ENCODE measurements around the gene CBLC.
"Not testable (repeated sequence)": the region's sequence is repeated elsewhere in the genome, so short reads cannot be mapped to it uniquely, and the experiment has no call there.

CBLC gene

DNA sequence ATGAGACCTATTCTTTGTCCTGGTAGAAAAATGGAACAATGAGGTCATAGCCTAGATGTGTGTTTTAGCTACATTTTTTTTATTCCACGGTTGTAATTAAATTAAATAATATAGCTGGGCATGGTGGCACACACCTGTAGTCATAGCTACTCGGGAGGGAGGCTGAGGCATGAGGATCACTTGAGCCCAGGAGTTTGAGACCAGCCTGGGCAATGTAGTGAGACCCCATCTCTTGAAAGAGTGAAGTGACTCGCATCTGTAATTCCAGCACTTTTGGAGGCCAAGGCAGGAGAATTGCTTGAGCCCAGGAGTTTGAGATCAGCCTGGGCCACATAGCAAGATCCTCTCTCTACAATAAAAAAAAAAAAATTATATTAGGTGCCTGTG, 11.7 kb upstream of the CBLC start:
- no peak for DNase-seq

DNA sequence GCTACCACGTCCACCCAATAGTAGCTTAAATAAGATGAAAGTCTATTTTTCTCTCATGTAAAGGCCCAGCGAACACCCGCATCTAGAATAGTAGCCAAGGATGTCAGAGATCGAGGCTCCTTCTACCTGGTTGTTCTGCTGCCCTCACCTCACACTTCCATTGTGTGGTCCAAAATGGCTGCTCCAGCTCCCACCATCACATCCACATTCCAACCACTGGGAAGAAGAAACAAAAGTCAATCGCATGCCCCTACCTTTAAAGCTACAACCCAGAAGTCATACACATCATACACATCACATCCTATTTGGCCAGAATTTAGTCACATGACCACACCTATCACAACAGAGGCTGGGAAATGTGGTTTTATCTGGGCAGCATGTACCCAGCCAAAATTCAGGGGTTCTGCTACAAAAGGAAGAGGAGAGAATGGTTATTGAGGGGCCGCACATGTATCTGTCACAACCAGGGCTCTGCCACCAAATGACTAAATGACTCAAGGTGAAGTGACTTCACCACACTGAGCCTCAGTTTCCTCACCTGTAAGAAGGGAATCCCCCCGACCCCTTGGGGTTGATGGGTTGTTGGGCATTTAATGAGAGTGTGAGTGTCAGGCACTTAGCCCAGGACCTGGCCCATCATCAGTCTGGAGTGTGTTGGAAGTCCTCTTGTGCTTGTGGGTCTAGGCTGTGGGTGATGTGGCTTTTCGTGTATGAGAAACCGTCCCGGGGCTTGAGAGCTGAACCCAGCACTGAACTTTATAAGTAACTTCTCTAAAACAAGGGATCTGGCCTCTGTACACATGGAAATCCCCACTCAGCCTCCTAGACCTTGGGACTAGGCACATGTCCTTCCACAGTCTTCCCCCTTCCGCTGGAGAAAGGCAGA, 10.2 kb upstream of the CBLC start:
- DNase-seq = no peak

DNA sequence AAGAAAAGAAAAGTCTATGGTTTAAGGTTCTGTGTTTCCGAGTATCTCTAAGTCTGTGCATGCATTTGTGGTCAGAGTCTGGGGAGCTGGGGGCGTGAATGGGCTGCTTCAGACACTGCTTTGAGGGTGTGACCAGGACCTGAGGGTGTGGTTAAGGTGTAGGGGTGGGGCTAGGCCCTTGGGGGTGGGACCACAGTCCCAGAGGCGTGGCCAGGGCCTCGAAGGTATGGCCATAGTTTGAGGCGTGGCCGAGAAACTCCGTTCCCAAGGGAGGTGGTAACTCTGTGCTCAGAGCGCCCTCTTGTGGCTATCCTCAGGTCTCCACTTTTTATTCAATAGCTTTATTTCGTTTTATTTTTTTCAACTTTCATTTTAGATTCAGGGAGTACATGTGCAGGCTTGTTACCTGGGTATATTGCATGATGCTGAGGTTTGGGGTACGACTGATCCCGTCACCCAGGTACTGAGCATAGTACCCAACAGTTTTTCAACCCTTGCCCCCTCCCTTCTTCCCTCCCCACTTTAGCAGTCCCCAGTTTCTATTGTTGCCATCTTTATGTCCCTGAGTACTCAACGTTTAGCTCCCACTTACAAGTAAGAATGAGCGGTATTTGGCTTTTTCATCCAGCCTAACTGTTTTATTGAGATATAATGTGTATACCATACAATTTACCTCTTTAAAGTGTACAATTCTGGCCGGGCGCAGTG, 7.0 kb upstream of the CBLC start:
- peak; percentile 96 to 98 for DNase-seq

DNA sequence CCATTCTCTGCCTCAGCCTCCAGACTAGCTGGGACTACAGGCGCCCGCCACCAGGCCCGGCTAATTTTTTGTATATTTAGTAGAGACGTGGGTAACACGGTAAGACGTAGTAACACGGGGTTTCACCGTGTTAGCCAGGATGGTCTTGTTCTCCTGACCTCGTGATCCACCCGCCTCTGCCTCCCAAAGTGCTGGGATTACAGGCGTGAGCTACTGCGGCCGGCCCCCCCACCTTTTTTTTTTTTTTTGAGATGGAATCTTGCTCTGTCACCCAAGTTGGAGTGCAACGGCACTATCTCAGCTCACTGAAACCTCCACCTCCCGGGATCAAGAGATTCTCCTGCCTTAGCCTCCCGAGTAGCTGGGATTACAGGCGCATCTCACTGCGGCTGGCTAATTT, 5.5 kb upstream of the CBLC start:
- not testable (repeated sequence) for DNase-seq

DNA sequence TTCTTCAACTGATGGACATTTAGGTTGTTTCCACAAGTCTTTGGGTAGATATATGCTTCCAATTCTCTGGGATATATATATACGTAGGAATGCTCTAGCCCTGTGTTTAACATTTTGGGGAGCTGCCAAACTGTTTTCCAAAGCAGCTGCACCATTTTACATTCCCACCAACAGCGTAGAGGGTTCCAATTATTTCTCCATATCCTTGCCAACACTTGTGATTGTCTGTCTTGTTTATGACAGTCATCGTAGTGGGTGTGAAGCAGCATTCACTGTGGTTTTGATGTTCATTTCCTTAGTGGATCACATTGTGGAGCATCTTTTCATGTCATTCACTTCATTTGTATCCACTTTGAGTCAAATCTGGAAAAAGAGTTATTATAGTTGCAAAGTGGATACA, 4.7 kb upstream of the CBLC start:
- no peak for DNase-seq

DNA sequence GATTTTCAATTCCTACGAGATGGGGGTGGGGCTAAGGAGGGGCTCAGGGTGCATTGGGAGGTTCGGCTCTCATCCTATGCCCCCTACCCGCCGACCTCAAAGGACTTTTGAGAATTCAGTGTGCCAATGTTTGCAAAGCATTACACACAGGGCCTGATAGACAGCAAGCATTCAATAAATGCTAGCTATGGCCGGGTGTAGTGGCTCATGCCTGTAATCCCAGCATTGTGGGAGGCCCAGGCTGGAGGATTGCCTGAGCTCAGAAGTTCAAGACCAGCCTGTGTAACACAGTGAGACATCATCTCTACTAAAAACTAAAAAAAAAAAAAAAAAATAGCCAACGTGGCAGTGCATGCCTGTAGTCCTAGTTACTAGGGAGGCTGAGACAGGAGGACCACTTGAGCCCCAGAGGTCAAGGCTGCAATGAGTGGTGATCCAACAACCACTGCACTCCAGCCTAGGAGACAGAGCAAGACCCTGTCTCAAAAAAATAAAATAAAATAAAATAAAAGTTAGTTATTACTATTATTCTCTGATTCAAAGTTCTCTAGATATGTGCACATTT, 1.9 kb upstream of the CBLC start:
- DNase-seq = no peak

DNA sequence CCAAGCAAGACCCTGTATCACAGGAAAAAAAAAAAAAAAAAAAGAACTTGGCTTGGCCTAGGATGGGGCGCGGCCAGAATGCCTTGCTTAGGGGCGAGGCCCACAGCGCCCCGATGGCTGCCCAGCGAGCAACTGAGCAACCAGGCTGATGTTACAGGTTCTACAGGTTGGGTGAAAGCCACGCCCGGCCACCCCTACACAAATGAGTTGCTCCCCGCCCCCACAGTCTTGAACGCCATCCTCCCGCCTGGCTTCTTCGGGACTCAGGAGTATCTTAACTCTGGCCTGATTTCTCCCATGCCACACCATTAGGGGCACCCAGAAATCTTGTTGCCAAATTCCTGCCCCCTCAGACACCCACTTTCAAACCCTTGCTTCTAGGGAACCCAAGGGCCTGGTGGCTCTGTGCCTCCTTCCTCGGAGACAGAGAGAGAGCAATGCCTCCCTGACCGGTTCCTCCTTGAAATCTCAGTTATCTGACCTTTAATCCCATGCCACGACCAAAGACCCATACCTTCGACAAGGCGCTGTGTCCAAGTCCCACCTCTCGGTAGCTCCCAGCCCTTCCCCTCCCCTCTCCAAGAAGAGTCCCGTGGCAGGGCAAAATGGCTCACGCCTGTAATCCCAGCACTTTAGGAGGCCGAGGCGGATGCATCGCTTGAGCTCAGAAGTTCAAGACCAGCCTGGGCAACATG, 1.1 kb upstream of the CBLC start:
- DNase-seq = no peak

DNA sequence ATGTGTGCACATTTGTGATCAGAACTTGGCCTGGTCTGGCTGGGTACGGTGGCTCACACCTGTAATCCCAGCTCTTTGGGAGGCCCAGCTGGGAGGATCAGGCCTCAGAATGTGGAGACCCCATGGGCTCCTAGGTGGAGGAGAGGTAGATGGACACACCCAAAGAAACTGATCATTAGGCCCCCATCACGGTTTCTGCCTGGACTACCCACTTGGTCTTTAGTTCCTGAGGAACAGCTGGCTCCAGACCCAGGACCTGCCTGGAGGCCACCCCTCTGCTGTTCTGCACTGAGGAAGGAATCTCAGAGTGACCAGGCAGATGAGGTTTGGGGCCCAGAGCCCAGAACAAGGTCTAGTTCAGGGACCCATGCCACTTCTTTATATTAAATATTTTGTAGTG, 1.5 kb downstream of the CBLC start:
- DNase-seq = no peak

DNA sequence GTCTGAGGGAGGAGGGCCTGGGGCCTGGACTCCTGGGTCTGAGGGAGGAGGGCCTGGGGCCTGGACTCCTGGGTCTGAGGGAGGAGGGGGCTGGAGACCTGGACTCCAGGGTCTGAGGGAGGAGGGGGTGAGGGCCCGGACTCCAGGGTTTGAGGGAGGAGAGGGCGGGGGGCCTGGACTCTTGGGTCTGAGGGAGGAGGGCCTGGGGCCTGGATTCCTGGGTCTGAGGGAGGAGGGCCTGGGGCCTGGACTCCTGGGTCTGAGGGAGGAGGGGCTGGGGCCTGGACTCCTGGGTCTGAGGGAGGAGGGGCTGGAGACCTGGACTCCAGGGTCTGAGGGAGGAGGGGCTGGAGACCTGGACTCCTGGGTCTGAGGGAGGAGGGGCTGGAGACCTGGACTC, 4.0 kb downstream of the CBLC start:
- DNase-seq = not testable (repeated sequence)

DNA sequence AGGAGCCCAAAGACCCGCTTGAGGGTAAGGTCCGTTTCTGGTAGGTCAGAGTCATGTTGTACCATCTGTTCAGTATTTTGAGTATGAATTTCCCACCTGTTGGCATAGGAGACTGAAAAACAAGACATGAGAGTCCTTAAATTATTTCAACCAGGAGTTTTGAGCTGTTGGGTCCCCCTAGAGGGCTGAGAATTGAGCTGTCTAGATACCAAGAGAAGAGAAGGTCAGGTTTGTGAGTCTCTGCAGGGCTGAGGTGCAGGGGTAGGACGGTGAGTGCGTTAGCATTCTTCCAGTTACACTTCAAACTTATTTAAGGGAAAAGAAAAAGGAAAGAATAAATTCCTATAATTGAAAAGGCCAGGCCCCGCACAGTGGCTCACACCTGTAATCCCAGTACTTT, 5.0 kb downstream of the CBLC start:
- no peak for DNase-seq

DNA sequence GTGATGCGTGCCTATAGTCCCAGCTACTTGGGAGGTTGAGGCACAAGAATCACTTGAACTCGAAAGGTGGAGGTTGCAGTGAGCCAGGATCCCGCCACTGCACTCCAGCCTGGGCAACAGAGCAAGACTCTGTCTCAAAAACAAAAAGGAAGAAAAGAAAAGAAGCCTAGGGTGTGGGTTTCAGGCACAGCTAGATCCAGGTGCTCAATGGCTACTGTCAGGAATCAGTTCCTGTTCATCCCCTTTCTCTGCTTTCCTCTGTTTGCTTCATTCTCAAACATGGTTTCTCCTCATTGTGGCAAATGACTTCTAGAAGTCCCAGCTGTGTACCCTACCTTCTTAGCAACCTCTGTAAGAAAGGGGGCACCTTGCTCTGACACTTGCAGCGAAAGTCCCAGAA, 5.9 kb downstream of the CBLC start:
- DNase-seq = no peak

DNA sequence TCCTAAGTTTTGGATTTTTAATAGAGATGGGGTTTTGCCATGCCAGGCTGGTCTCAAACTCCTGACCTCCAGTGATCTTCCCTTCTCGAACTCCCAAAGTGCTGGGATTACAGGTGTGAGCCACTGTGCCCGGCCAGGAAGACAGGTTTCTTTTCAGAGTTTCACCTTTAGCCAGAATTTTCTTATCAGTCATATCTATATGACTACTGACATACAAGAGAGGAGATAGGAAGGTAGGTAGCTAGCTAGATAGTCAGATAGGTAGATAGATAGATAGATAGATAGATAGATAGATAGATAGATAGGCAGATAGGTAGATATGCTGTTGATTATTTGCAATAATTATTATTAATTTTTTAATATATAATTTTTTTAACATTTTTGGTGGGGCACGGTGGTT, 7.6 kb downstream of the CBLC start:
- DNase-seq = no peak

DNA sequence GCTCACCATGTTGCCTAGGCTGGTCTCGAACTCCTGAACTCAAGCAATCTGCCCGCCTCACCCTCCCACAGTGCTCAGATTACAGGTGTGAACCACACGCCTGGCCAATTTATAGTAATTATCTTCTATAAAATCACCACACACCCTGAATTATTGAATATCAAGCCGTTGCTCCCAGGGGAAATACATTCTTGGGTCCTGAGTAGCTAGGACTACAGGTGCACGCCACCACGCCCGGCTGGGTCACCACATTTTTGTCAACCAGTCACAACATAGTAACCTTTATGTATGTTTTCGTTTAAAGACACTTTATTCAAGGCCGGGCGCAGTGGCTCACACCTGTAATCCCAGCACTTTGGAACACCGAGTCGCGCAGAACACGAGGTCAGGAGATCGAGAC, 8.3 kb downstream of the CBLC start:
- no peak for DNase-seq

DNA sequence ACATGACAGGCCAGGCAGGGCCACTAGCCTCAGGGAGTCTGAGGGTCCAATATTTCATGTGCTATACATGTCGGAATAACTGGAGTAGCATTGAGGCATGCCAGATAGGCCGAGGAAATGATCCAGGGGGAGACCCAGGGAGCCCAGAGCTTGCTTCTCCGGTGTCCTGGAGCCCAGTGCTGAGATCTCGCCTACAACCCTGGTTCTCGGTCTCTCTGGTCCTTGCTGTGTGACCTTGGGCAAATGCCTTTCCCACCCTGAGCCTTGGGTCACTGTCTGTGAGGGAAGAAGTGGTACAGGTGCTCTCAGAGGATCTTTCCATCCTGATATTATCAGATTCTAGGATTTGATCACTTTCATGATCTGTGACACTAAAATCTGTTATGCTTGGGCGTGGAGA, 11.3 kb downstream of the CBLC start:
- no peak for DNase-seq

DNA sequence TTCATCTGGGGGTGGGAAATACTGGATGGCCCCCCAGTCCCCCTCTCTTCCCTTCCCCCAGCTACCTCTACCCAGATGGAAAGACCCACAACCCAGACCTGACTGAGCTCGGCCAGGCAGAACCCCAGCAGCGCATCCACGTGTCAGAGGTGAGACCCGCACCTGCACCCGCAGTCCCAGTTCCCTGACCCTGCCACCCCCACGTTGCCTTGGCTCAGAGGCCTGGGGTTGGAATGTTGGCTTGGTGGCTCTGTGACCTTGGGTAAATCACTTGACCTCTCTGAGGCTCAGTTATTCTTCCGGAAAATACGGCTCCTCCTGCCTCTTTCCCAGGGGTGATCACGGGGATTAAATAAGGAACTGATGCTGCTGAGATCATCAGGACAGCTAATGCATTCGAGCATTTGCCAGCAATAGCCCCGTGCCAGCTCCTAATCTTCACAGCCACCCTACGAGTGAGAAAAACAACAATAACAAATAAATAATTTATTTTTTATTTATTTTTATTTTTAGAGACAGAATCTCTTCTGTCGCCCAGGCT, 12.3 kb downstream of the CBLC start:
- DNase-seq = no peak

DNA sequence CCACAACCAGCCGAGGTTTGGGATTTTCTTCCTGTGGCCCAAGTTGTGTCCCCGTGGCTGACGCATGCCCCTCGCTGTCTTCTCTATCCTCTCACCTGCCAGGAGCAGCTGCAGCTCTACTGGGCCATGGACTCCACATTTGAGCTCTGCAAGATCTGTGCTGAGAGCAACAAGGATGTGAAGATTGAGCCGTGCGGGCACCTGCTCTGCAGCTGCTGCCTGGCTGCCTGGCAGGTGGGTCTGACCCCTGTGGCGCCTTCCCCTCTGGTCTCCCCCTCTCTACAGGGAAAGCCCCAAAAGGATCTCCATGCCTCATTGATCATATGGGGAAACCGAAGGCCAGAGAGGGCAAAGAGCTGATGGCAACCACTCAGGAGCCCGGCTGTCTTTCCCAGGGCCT, 14.6 kb downstream of the CBLC start:
- no peak for DNase-seq

DNA sequence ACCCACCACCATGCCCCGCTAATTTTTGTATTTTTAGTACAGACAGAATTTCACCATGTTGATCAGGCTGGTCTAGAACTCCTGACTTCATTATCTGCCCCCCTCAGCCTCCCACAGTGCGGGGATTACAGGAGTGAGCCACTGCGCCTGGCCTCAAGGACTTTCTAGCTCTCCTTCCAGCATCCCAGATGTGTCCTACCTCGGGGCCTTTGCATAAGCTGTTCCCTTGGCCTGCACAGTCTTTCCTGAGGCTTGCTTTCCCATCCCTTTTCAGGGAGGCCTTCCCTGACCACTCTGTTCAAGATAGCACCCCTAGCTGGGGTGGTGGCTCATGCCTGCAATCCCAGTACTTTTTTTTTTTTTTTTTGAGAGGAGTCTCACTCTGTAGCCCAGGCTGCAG, 16.9 kb downstream of the CBLC start:
- no peak for DNase-seq

DNA sequence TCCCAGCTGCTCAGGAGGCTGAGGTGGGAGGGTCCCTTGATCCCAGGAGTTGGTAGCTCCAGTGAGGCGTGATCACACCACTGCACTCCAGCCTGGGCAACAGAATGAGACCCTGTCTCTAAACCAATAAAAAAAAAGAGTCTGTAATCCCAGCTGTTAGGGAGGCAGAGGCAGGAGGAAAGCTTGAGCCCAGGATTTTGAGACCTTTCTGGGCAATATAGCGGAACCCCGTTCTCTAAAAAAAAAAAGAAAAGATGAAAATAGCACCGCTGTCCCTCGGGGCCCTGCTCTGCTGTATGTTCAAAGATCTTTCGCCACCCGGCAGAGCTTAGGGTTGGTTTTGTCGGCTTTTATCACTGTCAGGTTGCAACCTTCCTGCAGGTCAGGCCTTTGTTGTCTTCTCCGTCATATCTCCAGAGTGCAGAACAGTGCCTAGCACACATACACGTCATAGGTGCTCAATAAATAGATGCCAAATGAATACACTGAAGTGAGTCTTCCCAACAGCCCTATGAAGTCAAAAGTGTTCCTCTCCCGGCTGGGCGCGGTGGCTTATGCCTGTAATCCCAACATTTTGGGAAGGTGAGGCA, 17.8 kb downstream of the CBLC start:
- DNase-seq = no peak

DNA sequence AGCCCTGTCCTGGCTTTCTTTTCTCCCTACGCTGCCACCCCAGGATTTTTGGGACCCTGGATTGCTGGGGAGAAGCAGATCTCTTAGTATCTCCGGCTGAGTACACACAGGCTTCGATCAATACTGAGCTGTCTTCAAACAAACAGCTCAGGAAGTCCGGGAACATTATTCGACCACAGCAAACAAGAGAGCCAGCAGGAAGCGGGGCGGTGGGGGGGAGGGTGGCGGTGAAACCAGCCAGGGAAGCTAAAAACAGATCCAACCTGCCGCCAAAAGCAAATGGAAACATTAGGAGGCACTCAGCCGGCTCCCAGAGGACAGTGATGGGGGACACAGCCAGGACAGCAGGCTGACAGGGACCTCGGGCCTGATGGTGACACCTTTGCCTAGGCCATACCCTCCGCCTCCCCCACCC, 19.0 kb downstream of the CBLC start:
- DNase-seq = no peak

DNA sequence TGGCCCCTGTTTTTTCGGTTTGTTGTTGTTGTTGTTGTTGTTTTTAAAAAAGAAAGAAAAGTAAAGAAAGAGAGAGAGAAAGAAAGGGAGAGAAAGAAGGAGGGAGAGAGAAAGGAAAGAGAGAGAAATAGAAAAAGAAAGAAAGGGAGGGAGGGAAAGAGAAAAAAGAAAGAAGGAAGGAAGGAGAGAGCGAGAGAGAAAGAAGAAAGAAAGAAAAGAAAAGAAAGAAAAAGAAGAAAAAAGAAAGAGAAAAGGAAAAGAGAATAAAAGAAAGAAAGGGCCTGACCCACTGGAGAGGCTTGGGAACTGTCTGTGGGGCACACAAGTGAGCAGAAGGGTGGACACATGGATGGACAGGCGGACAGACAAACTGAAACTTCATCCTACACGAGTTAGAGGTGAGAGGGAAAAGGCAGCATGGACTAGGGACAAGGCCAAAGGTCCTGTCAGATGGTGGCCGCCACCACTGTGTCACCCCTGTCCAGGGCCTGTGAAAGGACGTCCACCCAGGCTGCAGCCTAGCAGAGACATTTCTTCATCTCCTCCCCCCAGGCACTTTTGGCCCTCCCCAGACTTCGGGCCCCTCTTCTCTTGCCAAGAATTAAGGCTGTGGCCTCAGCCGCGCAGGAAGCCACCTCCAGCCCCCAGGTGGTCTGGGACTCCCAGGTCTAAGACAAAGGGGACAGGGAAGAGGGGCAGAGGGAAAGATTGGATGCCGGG, 22.1 kb downstream of the CBLC start:
- no peak for DNase-seq

DNA sequence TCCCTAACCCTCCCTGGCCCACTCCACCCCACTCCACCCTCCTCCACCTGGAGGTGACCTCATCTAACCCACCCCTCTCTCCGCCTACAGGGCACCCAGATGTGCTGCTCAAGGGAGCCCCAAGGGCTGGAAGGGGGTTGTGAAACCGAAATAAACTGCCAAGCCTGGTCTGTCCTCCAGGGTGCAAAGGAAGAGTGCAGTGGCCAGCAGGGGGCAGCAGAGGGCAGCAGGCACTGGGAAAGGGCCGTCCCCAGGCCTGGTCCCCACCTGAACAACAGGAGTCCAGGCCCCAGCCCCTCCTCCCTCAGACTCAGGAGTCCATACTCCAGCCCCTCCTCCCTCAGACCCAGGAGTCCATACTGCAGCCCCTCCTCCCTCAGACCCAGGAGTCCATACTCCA, 22.8 kb downstream of the CBLC start:
- peak; percentile 80 to 81 for DNase-seq

Measured in activated CD4-positive, alpha-beta T cell treated with anti-CD3 and anti-CD28 coated beads, Interleukin-2, amount 50 U/mL, for 4 hours (primary cell).